ENCODE data around the gene ZIM2.

- TF ChIP-seq CTCF (IDR thresholded peaks at IDR 0.05; ENCODE audit: insufficient read depth, low read length) = no peak
- no peak for TF ChIP-seq POLR2AphosphoS5 (IDR thresholded peaks at IDR 0.05; ENCODE audit: low read depth)
- TF ChIP-seq REST (IDR thresholded peaks at IDR 0.05; ENCODE audit: insufficient replicate concordance, low read depth) = no peak
- TF ChIP-seq GABPA (IDR thresholded peaks at IDR 0.05; ENCODE audit: low read depth) = no peak
- TF ChIP-seq SPI1 (IDR thresholded peaks at IDR 0.05; ENCODE audit: borderline replicate concordance, low read depth) = no peak
Observed at GRCh38 chr19:56874530-56874929, 34.0 kb upstream of the ZIM2 start.

Measured in HL-60 (cell line).